Effector CD8-positive, alpha-beta T cell (primary cell): ENCODE measurements around the gene VPS13A.
A peak's percentile ranks its signal among the peaks of the same experiment; 100 is the strongest.
"Not testable (repeated sequence)": the region's sequence is repeated elsewhere in the genome, so short reads cannot be mapped to it uniquely, and the experiment has no call there.

Source experiments
- DNase-seq: peaks from one replicate; lab custom pipeline; 2025; lab: John Stamatoyannopoulos, UW

Gene VPS13A

DNA sequence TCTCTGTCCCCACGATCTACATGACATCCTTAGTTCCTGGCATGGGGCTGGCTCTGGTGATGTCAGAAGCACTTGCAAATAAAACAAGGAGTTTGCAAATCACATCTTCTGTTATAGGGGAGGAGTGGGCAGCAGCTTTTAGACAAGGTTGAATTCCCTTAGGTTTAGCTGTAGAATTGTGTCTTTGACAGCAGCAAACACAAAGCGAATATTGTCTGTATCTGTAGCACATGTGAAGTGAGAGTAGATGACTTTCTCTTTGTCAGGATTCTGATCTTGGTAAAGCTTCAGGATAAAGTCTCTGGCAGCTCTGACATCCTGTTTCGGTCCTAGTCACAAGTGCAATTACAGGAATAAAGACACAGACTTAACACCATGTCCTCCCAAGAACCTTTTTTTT, 246.5 kb downstream of the VPS13A start:
- DNase-seq: no peak

DNA sequence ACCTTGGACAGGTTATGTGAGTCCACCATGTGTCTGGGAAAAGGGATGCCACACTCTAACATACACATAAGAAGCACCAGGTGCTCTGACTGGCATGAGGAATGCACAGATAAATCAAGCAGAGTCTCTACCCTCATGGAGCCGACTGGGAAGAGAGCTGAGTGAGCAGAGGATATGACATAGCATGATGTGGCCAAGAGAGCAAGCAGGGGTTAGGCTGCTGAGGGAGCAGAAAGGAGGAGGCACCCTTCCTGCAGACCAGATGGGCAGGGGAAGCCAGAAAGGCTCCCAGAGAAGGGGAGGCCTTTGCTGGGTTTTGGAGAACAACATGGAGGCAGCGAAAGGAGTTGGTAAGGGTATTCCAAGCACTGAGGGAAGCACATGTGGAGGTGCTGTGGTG, 247.7 kb downstream of the VPS13A start:
- DNase-seq: no peak

DNA sequence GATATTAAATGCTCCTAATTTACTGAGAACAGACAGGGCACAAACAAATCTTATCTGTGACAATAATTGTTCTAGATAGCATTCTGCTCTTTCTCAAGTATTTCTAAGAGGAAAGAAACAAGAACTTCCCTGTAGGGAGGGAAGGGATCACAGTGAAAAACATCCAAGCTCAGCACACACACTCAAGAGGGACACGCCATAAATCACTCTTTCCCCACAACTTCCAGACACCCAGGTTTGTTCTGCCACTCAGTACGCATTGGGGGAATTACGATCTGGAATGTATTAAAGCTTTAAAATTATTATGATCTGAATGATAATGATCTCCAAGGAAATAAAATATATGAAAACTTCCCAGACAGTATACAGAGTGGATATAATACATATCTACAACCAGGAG, 249.4 kb downstream of the VPS13A start:
- no peak for DNase-seq

DNA sequence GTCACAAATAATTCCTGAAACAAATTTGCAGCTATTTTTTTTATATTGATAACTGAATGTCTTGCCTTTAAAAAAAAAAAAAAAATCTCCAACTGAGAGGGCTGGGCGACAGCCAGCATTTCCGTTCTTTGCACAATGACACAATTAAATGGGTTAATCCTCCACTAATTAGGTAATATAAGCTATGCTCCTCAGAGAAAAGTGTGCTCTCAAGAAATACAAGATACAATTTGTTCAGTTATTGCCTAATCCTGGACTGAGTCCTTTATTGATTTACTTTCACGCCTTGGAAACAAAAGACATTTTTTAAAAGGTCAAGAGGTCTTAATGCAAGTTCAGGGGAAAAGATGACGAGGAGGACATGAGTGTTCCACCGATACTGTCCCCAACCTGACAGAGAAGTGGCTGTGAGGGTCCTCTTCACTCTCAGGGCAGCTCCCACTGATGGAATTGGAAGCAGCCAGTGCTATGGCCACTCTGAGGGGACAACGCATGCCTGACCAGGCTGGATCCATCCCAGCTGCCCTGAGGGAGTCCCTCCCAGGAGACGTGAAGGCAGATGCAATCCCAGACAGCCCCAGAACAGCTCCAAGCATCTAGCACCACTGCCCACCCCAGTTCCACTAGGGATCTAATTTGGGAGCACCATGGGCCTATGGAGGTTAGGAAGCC, 250.1 kb downstream of the VPS13A start:
- no peak for DNase-seq

DNA sequence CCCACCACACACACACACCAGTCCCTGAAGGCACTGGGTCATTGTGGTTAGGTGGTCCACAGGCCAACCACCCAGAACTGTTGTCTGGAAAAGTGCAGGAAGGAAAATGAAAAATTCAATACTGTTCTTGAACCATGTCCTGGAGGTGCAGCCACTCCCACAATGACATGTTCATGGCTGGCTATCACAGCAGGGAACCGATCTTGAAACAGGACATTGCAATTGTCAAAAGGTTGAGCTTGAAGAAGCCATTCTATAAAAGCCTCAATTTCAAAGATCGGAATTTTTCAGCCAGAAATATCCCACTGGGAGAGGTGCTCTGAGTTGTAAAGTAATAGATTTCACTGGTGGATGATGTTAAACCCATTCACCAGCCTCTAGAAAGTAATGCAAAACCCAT, 252.6 kb downstream of the VPS13A start:
- no peak for DNase-seq

DNA sequence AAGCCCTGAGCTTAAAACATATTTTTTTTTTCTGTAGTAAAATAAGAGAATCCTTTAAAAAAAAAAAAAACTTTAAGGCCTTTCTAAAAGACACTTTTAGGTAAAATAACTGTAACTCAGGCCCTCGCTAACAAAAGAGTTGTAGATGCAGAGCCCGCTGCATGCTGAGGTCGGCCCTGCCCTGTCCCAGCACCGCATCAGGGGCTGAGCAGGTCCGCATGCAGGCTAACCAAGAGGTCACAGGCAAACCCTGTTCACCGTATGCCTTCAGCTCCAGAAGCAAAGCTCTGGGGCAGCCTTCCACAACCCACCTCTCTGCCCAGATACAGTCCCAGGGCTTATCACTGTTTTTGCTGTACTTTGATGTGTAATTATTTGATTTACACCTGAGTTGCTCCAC, 254.7 kb downstream of the VPS13A start:
- no peak for DNase-seq

DNA sequence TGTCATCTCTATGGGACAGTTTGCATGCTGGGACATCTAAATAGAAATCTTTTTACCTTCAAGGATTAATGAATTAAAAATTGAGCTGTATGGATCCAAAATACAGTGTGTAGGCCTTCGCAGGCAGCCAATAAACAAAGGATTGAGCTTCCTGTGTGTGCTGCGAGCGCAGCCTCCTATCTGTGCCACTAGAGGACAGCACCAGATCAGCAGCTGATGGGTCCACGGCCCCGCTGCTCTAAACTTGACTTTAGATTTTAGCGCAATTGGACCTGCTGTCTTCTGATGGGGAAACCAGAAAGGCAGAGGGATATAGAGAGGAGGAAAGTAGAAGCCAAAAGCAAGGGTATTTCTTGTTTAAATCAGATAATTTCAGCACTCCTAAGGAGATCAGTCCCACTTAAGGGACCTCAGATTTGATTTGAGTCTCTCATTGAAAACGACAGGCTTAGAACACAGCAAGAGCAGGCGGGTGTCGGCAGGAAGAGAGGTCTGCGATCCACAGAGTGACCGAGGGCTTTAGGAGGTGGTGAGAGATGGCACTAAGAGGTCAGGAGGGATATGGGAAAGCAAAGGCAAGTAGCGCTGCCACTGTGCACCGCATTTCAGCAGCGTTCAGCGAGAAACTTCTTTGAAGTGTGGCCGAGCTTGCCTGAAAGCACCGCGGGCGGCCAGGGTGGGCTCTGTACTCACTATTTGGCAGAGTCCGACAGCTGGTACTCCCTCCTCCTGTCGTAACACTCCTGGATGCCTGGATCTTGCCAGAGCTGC, 256.5 kb downstream of the VPS13A start:
- peak; percentile 4 for DNase-seq

DNA sequence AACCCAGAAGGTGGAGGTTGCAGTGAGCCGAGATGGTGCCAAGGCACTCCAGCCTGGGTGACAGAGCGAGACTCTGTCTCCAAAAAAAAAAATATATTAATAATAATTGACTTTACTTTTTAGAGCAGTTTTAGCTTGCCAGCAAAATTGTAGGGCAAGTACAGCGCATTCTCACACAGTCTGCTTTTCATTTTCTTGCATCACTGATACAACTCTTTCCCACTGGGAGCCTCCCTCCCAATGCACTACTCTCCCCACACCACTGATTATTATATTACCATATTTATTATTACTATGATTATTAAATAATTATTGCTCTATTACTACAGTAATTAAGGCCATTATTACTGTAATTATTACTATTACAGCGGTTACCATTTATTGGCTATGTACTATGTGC, 257.9 kb downstream of the VPS13A start:
- no peak for DNase-seq

DNA sequence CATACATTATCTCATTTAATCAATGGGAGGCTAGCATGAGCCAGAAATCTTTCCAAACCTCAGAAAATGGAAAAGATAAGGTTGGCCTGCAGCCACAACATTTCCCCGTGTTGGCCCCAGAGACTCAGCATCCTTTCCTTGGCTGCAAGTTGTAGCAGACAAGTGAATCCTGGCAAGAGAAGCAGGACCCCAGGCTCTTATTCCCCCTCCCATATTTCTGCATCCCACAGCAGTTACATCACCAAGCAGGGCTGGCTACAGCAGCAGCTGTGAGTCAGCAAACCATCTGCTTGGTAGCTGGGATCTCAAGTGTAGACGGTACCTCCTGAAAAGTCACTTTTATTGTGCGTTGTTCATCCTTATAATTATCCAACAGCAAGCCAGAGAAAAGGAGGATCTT, 258.4 kb downstream of the VPS13A start:
- DNase-seq: no peak

DNA sequence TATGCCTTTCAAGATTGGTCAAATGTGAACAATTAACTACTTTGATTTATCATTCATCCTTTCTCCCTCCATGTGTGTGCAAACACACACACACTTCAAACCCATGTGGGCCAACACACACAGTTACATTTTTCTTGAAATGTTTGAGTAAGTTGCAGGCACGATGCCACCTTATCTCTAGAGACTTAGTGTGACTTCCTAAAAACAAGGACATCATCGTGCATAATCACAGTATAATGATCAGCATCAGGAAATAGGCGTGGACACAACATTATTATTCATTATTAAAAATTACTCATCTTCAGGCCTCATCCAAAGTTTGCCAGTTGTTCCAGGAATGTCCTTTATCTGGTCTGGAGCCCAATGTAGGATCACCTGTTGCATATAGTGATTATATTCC, 261.3 kb downstream of the VPS13A start:
- no peak for DNase-seq

DNA sequence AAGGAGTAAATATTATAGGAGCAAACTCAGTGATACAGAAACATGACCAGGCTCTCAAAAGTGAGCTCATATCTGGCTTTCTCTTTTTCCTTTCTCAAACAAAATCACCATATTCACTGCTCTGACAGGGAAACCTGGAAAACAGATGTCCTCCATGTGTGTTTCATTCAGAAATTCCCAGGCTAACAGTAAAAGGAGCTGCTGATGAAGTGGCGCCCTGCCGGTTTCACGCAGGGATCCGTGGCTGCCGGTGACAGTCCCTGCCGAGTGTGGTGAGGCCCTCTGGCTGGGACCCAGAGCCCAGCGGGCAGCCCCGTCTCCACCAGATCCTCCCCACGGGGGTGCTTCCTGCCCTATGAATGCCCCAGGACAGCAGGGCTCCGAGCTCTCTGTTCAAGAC, 262.7 kb downstream of the VPS13A start:
- DNase-seq: no peak

DNA sequence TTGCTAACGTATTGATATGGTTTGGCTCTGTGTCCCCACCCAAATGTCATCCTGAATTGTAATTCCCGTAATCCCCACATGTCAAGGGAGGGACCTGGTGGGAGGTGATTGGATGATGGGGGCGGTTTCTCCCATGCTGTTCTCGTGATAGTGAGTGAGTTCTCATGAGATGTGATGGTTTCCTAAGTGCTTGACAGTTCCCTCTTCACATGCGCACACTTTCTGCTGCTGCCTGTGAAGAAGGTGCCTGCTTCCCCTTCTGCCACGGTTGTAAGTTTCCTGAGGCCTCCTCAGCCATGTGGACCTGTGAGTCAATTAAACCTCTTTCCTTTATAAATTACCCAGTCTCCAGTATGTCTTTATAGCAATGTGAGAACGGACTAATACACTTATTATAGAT, 263.8 kb downstream of the VPS13A start:
- not testable (repeated sequence) for DNase-seq

DNA sequence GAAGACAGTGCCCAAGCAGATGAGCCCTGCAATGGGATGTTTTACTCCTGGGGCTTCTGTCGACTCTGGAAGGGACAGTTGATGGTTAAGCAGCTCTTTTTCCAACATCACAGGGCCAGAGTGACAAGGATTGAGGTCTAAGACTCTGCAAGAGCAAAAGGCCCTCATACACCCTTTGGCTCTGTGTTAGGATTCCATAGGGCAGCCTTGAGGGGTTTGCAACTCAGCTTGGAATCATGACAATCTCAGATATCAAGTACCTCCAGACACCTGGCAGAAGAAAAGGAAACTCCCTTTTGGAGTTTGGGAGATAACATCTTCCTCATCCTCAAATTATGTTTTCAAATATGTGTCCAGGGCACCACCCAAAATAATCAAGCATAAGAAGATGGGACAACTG, 265.1 kb downstream of the VPS13A start:
- no peak for DNase-seq

DNA sequence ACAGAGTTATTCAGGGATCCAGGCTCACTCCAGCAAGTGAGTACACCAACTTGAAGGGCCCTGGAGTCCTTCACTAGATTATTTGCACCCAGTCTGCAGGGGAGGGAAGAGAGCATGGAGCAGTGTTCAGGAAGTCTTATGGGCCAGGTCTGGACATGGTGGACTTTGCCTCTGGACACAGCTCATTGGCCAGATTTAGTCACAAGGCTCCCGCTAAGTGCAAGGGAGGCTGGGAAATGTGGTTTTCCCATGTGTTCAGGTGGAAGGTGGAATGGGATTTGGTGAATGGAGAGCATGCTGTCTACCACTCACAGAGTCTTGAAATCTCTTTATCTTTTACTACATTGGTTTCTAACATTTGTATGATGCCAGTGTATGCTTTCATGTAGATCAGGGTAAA, 270.3 kb downstream of the VPS13A start:
- no peak for DNase-seq

DNA sequence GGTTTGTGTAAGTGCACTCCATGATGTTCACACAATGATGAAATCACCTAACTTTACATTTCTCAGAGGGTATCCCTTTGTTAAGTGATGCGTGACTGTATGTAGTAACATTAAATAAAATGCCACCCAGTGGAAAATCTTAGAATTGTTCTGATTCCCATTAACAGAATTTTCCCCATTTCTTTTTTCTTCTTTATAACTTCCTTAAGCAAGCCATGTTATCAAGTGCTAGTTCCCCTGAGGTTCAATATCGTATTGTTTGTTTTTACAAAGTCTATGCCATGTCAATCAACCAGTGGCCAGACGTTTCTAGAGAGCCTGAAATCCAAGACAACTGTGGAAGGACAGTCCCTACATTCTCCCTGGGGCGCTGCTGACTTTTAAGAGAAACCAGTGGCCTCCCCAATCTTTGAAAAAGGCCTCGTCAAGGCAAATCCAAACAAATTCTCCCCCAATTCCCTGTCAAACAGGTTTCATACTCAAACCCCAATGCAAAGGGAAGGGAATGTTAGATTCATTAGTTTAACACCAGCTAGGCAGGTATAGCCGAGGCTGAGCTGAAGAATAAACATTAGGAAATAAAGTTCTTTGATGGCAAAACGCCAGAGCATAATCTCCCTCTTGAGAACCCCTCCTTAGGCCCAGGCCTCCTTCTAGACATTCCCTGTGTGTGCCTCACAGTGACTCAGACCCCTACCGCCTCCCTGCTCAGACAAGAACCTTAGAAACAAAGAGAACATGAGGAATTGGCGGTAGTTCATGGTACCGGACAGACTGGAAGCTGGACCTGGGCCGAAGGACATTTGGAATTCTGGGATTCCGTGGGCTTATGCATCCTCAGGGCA, 272.1 kb downstream of the VPS13A start:
- no peak for DNase-seq

DNA sequence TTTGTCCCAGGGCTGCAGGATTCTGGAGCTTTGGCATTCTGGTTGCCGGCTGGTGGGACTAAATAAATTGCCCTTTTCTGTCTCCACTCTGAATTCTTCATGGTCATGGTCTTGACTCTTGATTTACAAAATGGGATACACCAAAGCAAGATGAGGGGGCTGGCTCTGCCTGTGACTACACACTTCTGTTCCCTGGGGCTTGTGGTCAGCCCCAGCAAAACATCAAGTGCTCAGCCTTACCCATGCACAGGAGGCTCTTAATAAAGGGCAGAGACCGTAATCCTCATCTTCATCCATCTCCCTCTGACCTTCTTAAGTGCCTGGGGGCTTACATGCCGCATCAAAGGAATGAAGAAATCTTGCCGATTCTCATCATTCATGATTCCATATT, 272.7 kb downstream of the VPS13A start:
- no peak for DNase-seq

DNA sequence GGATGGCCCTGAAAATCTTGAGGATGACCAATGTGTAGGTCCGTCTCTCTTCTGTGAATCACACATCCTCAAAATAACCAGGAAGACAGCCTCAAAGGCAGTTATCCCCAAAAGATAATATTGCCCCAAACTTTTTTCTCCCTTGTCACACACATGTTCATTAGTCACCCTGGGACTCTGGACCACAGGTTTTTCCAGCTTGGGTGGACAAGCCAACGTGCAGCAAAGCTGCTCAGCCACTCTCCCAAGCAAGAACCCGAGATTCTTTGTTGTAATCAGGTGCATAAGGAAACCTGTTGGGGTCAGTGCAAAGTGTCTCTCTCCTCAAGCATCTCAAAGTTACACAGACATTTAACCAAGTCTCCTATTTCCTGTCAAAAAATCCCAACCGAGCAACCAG, 274.2 kb downstream of the VPS13A start:
- no peak for DNase-seq

DNA sequence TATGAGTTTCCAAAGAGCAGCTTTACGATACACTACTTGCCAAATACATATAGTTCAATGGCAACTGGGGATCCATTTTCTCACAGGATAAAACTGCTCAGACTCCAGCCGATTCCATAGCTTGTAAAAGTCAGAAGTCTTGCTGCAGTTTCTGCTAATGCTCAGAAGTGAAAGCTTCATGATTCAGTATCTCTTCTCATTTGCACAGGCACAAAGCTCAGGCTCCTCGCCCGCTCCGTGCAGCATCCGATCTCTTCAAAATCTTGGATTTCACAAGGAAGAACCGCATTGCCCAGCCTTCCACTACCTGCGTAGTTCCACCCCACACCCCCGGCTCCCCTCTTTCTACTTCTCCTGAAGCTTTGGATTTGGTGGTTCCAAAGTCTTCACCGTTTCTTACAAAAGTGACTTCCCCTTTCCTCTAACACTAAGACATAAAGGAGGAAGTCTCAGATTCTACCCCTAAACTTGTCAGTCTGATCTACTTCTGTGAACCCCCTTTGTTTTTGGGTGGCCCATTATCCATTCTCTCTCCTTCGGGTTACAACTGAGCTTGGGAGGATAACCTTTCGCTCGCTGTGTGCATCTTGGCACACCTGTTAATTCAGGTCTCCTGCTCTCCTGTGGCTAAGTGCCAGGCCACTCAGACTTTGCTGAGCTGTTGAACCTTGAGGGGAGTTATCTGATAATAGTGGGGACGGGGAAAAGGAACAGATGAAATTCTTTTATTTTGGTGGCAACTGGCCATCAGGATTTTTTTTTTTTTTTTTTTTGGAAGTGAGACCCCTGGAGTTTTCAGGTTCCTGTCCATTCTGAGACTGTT, 276.7 kb downstream of the VPS13A start:
- DNase-seq: no peak

DNA sequence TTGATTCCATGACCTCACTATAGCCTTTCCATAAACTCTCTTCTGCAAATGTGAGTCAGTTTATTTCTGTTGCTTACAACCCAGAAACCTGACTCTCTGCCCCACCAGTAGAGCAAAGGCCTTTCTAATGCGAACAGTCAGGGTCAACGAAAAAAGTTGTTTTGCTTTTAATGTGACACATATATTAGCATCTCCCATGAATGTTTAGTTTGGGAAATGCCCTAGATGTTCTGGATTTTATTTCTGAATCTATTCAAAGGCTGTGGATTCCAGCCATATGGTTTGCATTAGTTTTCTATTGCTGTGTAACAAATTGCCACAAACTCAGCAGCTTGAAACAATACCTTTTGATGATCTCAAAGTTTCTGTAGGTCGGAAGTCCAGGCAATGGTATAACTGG, 277.3 kb downstream of the VPS13A start:
- DNase-seq: no peak

DNA sequence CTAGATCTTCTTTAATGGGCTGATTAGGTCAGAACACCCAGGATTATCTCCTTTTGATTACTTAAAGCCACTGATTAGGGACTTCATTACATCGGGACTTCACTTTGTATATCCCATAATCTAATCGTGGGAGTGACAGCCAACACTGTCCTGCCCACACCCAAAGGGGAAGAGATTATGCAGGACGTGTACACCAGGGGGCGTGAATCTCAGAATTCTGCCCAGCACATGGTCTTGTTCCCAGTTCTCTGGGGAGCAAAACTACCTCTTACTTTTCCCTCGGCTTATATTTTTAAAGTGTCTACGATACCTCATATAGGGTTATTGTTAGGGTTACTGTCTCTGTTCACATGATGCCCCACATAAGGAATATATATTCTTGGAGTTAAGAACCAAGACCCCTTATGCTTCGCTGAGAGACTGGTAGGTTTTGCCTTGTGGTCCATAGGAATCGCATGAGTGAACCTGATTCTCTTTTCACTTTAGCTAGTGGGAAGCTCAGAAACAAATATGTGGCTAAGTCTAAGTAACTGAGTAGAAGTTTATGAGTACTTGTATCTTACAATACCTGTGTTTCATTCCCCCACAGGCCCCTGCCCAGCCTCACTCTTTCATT, 278.1 kb downstream of the VPS13A start:
- DNase-seq: no peak

DNA sequence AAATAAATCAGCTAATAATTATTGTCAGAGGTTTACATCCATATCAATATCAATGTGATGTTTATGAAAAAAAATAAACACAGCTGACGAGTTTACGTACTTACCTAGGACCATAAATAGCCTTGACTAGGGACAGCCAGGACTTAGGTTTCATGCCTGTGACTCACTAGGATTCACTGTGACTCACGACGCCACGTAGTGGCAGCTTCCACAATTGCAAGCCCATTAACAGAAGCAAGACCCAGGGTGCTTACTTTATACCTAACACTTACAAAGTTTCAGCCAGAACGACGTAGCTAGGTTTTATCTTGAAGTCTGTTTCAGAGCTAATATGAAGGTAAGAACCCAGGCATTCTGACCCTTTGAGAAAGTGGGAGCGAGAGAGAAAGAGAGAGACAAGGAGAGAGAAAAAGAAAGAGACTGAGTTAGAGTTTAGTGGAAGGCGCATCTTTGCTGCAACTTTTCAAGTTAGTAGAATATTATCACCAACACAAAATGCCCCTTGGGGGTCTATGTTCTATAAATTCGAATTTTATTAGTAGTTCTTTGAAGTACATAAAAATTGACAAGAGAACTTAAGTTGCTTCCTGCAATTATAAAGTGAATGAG, 279.6 kb downstream of the VPS13A start:
- peak; percentile 59 for DNase-seq
